H9 (cell line): ENCODE results near the gene KBTBD8. TPM values are rescaled to one million over a fixed set of nuclear protein-coding genes. Genes with fewer than 3 reads are reported as not detected.

ENCODE experiments used
- DNase-seq: peaks from one replicate; pipeline ENCODE4 v3.0.0-alpha.2; 2017
- H2AFZ ChIP-seq: one replicate; pipeline ENCODE4 v1.6.1; 2013; ENCODE audit warnings: mild to moderate bottlenecking, low read length, control low read depth, moderate library complexity
- H2AK5ac ChIP-seq: 2 replicates; pipeline ENCODE4 v1.6.1; 2013; ENCODE audit warnings: low read length, control low read depth, mixed read lengths; ENCODE audit not compliant: insufficient read length
- H2BK120ac ChIP-seq: one replicate; pipeline ENCODE4 v1.6.1; 2013; ENCODE audit warnings: low read depth, mild to moderate bottlenecking, low read length, control low read depth, inconsistent platforms; ENCODE audit not compliant: poor library complexity, severe bottlenecking
- H2BK12ac ChIP-seq: 2 replicates; pipeline ENCODE4 v1.6.1; 2013; ENCODE audit warnings: low read length, control low read depth, mixed read lengths, low read depth; ENCODE audit not compliant: insufficient read length
- H2BK15ac ChIP-seq: 2 replicates; pipeline ENCODE4 v1.6.1; 2013; ENCODE audit warnings: low read depth, low read length, control low read depth
- H2BK20ac ChIP-seq: one replicate; pipeline ENCODE4 v1.6.1; 2013; ENCODE audit warnings: low read depth, mild to moderate bottlenecking, low read length, control low read depth, inconsistent platforms; ENCODE audit not compliant: poor library complexity, severe bottlenecking
- H2BK5ac ChIP-seq: 2 replicates; pipeline ENCODE4 v1.6.1; 2013; ENCODE audit warnings: low read length, control low read depth, mixed read lengths; ENCODE audit not compliant: insufficient read length
- H3K14ac ChIP-seq: 2 replicates; pipeline ENCODE4 v1.6.1; 2013; ENCODE audit warnings: low read length, control low read depth; ENCODE audit not compliant: insufficient read depth
- H3K18ac ChIP-seq: 2 replicates; pipeline ENCODE4 v1.6.1; 2013; ENCODE audit warnings: low read depth, mild to moderate bottlenecking, mixed read lengths, low read length, control low read depth; ENCODE audit not compliant: insufficient read length
- H3K23ac ChIP-seq: 2 replicates; pipeline ENCODE4 v1.6.1; 2013; ENCODE audit warnings: low read length, control low read depth, mixed read lengths, low read depth; ENCODE audit not compliant: insufficient read length
- H3K23me2 ChIP-seq: 2 replicates; pipeline ENCODE4 v1.6.1; 2013; ENCODE audit warnings: low read depth, mild to moderate bottlenecking, mixed read lengths, low read length, control low read depth; ENCODE audit not compliant: insufficient read length, poor library complexity, severe bottlenecking
- H3K27ac ChIP-seq: 2 replicates; pipeline ENCODE4 v1.5.1; 2013; ENCODE audit warnings: low read length, control low read depth, mixed read lengths, low read depth; ENCODE audit not compliant: insufficient read length
- H3K27me3 ChIP-seq: 2 replicates; pipeline ENCODE4 v1.6.1; 2013; ENCODE audit warnings: low read length, control low read depth, inconsistent platforms; ENCODE audit not compliant: insufficient read depth
- H3K4ac ChIP-seq: 2 replicates; pipeline ENCODE4 v1.6.1; 2013; ENCODE audit warnings: low read depth, mild to moderate bottlenecking, control low read depth, inconsistent platforms, low read length, moderate library complexity
- H3K4me1 ChIP-seq: 2 replicates; pipeline ENCODE4 v1.6.1; 2013; ENCODE audit warnings: low read length, control low read depth, inconsistent platforms; ENCODE audit not compliant: insufficient read depth
- H3K4me2 ChIP-seq: 2 replicates; pipeline ENCODE4 v1.6.1; 2013; ENCODE audit warnings: low read length, control low read depth, mixed read lengths; ENCODE audit not compliant: insufficient read length, insufficient read depth
- H3K56ac ChIP-seq: 2 replicates; pipeline ENCODE4 v1.6.1; 2013; ENCODE audit warnings: low read depth, mild to moderate bottlenecking, mixed read lengths, low read length, control low read depth; ENCODE audit not compliant: insufficient read length
- H3K79me1 ChIP-seq: 2 replicates; pipeline ENCODE4 v1.6.1; 2013; ENCODE audit warnings: low read depth, mild to moderate bottlenecking, moderate library complexity, low read length, control low read depth, inconsistent platforms; ENCODE audit not compliant: insufficient read depth, poor library complexity, severe bottlenecking
- H3K79me2 ChIP-seq: 2 replicates; pipeline ENCODE4 v1.6.1; 2013; ENCODE audit warnings: low read length, control low read depth, inconsistent platforms; ENCODE audit not compliant: insufficient read depth
- H3K9ac ChIP-seq: 2 replicates; pipeline ENCODE4 v1.6.1; 2013; ENCODE audit warnings: low read length, control low read depth, mixed read lengths; ENCODE audit not compliant: insufficient read length; ENCODE audit errors: extremely low read depth
- H3K9me3 ChIP-seq: one replicate; pipeline ENCODE4 v1.6.1; 2013; ENCODE audit warnings: low read depth, low read length, inconsistent platforms; ENCODE audit not compliant: control insufficient read depth
- H3T11ph ChIP-seq: one replicate; pipeline ENCODE4 v1.6.1; 2013; ENCODE audit warnings: mild to moderate bottlenecking, low read length, control low read depth, inconsistent platforms
- H4K20me1 ChIP-seq: one replicate; pipeline ENCODE4 v1.6.1; 2013; ENCODE audit not compliant: control insufficient read depth, insufficient read length, insufficient read depth
- H4K5ac ChIP-seq: 2 replicates; pipeline ENCODE4 v1.6.1; 2013; ENCODE audit warnings: low read depth, mild to moderate bottlenecking, mixed read lengths, low read length, control low read depth; ENCODE audit not compliant: insufficient read length
- H4K8ac ChIP-seq: replicated peaks from 2 replicates; pipeline ENCODE4 v1.6.1; 2013; ENCODE audit warnings: low read length, control low read depth, mixed read lengths, low read depth; ENCODE audit not compliant: insufficient read length
- H4K91ac ChIP-seq: 2 replicates; pipeline ENCODE4 v1.6.1; 2013; ENCODE audit warnings: low read depth, mild to moderate bottlenecking, moderate library complexity, mixed read lengths, low read length, control low read depth; ENCODE audit not compliant: insufficient read length
- H3K27ac Mint-ChIP-seq, 3 experiments: 2 replicates in 2 of 3; 3 replicates in 1 of 3; pipeline ENCODE4 v1.8.0; 2020 to 2021; ENCODE audit warnings: mixed read lengths in 3 of 3, mild to moderate bottlenecking in 1 of 3, moderate library complexity in 1 of 3
- H3K27me3 Mint-ChIP-seq: 2 replicates; pipeline ENCODE4 v1.8.0; 2021; ENCODE audit warnings: low read depth, mild to moderate bottlenecking, moderate library complexity, mixed read lengths
- H3K36me3 Mint-ChIP-seq, 3 experiments: 2 replicates in 2 of 3; 3 replicates in 1 of 3; pipeline ENCODE4 v1.8.0; 2020 to 2021; ENCODE audit warnings: low read depth in 3 of 3, mixed read lengths in 3 of 3; ENCODE audit not compliant: insufficient read depth in 1 of 3
- H3K4me1 Mint-ChIP-seq, 2 experiments: 2 replicates each; pipeline ENCODE4 v1.8.0; 2020; ENCODE audit warnings: mixed read lengths in 2 of 2
- H3K4me3 Mint-ChIP-seq, 2 experiments: 2 replicates in 1 of 2; 3 replicates in 1 of 2; pipeline ENCODE4 v1.8.0; 2020 to 2021; ENCODE audit warnings: mild to moderate bottlenecking in 2 of 2, mixed read lengths in 2 of 2, moderate library complexity in 1 of 2
- H3K9me3 Mint-ChIP-seq, 2 experiments: 2 replicates in 1 of 2; 3 replicates in 1 of 2; pipeline ENCODE4 v1.8.0; 2020; ENCODE audit warnings: mild to moderate bottlenecking in 2 of 2, mixed read lengths in 2 of 2, moderate library complexity in 1 of 2
- CTCF ChIP-seq: fragments of 200-600 bp; sonication (generic); conservative IDR thresholded peaks from 3 replicates; pipeline ENCODE4 v1.8.0; 2021; ENCODE audit warnings: antibody characterized with exemption, mild to moderate bottlenecking
- WGBS: extraction: QIAGEN DNeasy Blood & Tissue Kit; methylation state at CpG from one replicate; pipeline ENCODE4 v1.1.7; 2013; ENCODE audit warnings: missing lambda C conversion rate, low lambda C conversion rate, mixed read lengths; ENCODE audit not compliant: insufficient read length; ENCODE audit errors: extremely low coverage; 5-methylcytosine and 5-hydroxymethylcytosine counted together
- total RNA-seq: library from RNA; stranded (reverse); gene quantifications from 2 replicates; pipeline ENCODE4 v1.2.1, GENCODE V29; 2021

Gene KBTBD8
- total RNA-seq, 1 experiment from 2014 or later: 16.7 TPM

GRCh38 chr3:67034371-67034770 lies 36.3 kb downstream of the KBTBD8 start:
- Histone ChIP-seq H2AK5ac (no peak overlapping the region), H4K20me1 (no peaks in the 10 kb centered on the region), H3K4ac (no peak overlapping the region), H3K79me1 (no peaks in the 10 kb centered on the region), H2BK120ac (no peak overlapping the region), H3K56ac (no peak overlapping the region), H3K23ac (no peak overlapping the region), H2BK5ac (no peak overlapping the region), H4K91ac (no peak overlapping the region), H3K27me3 (no peaks in the 10 kb centered on the region), H3K4me2 (no peak overlapping the region), H3K9ac (no peak overlapping the region), H3K23me2 (no peaks in the 10 kb centered on the region), H3K18ac (no peak overlapping the region), H2BK15ac (no peak overlapping the region), H3K27ac (no peak overlapping the region), H2BK12ac (no peak overlapping the region), H2BK20ac (no peak overlapping the region), H4K8ac (no peak overlapping the region), H2AFZ (no peak overlapping the region), H3K4me1 (0 out of 2 replicates have a peak, but pooled peaks cover 1% of the 10 kb centered on the region), H3K9me3 (no peaks in the 10 kb centered on the region), H3K79me2 (no peaks in the 10 kb centered on the region), H3T11ph (no peak overlapping the region), H4K5ac (no peak overlapping the region), H3K14ac (no peak overlapping the region)
- Mint-ChIP-seq H3K27me3 (no peaks in the 10 kb centered on the region), H3K4me1 (peaks cover 0 to 8% of the 10 kb centered on the region in 2 experiments; a peak in 1 of 4 replicates), H3K27ac (no peak overlapping the region), H3K36me3 (no peaks in the 10 kb centered on the region), H3K9me3 (no peaks in the 10 kb centered on the region), H3K4me3 (no peak overlapping the region)
- no peak for TF ChIP-seq CTCF
- no CpG with 5 or more reads among the region's 3 CpGs for WGBS
- DNase-seq: no peak
